Stimulated activated CD4-positive, alpha-beta T cell treated with anti-CD3 and anti-CD28 coated beads, TNF-alpha, amount 100 ng/mL, for 24 hours (primary cell): ENCODE measurements around the gene CIB1.
"Not testable (repeated sequence)": the region's sequence is repeated elsewhere in the genome, so short reads cannot be mapped to it uniquely, and the experiment has no call there.

ENCODE experiments used
- DNase-seq, 3 experiments: peaks; one replicate each; pipeline ENCODE4 v3.0.0-alpha.2; 2020; ENCODE audit warnings: low read depth in 3 of 3

CIB1 gene

DNA sequence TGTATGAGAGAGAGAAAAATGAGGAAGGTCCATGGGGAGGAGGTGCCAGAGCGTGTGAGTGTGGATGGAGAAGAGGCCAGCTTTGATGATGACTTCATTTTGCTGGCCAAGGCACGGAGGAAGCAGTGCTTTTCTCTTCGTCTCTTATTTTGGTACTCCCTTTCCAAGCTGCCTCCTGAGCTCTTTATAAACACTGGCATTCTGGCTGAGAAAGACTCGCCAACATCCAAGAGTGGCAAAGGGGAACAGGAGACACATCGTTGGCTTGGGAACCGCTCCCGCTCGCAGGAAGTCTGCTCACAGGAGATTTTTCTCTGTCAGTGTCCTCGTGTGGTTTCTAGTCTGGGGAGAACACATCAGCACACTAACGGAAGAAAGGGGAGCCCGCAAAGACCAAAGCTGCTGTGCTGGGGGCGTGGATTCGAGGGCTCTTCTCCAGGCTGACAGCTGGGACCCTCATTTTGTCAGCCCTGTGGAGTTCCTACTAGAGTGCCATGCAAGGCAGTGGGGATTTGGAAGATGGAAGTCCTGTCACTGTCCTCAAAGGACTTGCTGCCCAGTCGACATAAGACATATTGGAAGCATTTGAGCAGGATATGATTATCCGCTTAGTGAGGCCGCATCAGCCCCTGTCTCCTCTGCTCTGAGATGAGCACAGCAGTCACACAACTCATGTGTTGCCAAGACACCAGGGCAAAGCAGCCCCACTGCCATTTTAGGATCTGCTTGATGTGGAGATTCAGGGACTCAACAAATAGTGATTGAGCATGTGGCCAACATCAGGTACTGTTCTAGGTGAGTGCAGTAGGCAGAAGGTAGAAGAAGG is 40.6 kb downstream of the CIB1 start:
- no peak for DNase-seq

DNA sequence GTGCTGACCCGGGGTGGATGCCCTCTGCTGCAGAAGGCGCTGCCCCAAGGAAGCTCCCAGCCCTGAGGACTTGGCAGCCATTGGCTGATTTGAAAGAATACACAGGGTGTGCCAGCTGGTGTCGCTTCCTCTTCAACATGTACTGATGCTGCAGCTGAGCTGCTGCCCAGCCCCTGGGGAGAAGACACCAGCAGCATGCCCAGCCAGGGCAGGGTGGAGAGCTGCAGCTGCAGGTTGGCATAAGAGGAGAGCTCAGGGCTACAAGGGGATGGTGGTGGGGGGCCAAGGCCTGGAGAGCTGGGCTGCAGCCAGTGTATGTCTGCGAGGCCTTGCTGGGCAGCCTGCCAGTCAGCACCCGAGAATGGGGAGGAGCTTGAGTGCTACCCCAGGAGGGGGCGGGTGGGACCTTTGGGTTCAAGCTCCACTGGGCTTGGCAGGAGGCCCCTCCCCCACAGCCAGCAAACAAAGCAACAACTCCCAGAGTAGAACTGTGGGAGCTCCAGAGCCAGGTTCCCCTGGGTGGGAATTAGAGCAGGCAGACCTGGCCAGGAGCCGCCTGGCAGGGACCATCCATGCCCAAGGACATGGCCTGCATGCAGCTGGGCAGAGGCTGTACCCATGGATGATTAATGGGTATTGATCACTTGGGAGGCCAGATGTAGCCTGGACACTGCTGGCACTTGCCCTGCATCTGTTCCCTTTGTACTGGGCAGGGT is 41.8 kb downstream of the CIB1 start:
- DNase-seq: no peak

DNA sequence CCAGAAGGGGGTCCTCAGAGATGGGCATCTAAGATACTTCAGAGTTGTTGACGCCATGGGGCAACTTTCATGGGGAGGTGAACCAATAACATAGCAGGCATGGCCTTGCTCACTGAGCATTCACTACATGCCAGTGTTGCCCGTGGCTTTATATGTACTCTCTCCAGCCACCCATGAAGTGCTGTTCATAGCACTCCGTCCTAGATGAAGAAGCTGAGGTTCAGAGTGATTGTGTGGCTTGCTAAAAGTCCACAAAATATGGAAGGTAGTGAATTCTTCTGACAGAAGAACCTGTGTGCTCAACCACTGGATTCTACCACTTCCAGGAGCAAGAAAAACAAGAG is 42.4 kb downstream of the CIB1 start:
- DNase-seq: no peak

DNA sequence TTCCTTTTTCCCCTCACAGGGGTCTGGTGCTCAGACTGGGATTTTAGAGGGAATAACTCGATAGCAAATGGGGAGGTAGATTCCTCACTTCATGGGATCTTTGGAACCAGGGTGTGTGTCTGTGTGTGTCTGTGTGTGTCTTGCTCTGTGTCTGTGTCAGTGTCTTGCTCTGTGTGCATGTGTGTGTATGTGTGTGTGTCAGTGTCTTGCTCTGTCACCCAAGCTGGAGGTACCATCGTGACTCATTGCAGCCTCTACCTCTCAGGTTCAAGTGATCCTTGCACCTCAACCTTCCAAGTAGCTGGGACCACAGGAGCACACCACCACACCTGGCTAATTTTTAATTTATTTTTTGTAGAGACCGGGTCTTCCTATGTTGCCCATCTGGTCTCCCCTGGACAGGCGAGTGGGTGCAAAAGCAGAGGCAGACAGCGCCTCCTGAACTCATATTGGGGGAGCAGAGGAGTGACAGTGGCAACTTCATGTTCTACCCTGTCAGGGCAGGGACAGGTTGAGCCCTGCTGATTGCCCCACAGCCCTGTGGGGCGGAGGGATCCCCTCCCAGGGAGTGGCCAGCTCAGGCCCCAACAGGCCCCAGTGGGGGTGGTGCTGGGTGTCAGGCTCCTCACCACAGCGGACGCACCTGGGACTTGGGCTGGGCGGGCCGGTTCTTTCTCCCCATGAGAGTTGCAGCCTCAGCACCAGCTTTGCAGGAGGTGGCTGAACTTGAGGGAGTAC is 43.0 kb downstream of the CIB1 start:
- no peak for DNase-seq

DNA sequence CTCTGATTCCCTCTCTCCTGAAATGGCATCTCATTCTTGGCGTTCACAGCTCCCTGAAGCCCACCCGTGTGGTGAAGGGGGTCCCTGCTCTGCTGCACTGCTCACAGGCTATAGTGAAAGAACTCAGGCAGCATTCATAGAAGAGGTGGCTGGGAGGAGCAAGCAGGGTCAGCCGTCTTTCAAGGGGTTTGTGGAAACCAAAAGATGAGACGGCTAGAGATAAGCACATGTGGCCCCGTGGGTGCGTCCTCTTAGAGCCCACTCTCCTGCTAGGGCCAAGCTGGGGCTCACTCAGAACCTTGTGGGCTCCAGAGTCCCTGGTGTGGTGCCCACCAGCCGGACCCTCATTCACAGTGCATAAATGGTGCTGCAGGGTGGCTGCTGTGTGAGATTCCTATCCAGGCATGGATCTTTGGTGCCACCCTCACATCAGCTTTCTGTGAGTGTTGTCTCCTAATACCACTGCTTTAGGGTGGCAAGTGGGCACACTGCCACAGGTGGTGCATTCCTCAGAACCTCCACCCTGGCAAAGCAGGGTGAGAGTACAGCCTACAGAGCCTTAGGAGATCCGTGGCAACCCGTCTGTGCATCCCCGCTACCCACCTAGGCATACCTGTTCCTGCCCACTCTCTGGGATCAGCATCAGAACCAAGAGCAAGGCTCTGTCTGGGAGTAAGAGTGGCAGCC is 43.8 kb downstream of the CIB1 start:
- DNase-seq: no peak

DNA sequence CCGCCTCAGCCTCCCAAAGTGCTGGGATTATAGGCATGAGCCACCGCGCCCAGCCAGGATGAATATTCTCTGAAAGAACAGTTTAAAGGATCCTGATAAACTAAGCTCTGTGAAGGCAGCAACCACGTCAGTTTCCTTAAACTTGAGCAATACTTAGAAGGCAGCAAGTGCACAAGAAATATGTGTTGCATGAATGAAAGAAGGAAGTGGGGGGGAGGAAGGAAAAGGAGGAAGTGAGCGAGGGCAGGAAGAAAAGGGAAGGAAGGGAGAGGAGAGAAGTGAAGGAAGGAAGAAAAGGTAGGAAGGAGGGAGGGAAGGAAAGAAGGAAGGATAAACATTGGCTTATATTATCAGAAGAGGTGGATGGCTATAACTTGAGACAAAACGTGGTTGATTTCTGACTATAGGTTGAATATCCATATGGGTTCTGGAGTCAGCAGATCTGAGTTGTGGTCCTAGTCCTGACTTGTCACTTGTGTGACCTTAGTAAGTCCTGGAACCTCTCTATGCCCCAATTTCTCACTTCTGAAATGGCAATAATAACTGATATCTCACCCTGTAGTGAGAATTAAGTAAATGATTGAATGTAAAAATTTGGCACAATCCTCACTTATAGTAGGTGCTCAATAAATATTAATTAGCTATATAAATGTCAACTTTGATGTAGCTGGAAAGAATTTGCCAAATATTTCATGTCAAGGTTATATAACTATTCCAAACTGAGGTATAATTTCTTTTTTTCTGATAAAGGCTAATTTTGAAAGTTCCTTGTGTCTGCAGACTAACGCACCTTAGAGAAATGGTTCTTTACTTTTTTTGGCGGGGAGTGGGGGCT is 44.6 kb downstream of the CIB1 start:
- no peak for DNase-seq

DNA sequence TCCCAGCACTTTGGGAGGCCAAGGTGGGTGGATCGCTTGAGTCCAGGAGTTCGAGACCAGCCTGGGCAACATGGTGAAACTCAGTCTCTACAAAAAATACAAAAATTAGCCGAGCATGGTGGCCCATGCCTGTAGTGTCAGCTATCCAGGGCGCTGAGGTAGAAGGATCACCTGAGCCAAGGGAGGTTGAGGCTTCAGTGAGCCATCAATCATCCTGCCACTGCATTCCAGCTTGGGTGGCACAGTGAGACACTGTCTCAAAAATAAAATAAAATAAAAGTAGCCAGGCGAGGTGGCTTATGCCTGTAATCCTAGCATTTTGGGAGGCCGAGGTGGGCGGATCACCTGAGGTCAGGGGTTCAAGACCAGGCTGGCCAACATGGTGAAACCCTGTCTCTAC is 45.7 kb downstream of the CIB1 start:
- DNase-seq: not testable (repeated sequence)

DNA sequence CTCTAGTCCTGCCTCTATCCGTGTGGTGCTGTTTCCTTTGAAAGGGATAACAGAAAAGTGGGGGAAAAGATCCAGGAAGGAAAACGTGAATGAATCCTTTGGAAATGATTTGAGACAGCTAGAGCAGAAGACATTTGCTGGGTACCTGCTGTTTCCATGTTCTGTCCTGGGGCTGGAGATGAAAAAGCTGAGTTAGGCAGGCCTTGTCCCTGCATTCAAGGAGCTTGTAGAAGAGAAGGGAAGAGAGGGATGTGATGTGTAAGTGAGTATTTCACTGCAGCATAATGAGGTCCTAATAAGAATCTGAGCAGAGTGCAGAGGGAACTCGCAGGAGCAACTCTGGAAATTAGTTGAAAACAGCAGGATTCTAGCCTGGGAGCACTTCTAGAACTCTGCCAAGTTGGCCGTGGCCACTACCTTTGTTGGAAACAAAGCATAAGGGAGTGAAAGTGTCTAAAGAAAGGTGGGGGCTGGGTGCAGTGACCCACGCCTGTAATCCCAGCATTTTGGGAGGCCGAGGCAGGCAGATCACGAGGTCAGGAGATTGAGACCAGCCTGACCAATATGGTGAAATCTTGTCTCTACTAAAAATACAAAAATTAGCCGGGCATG is 46.4 kb downstream of the CIB1 start:
- DNase-seq: no peak

DNA sequence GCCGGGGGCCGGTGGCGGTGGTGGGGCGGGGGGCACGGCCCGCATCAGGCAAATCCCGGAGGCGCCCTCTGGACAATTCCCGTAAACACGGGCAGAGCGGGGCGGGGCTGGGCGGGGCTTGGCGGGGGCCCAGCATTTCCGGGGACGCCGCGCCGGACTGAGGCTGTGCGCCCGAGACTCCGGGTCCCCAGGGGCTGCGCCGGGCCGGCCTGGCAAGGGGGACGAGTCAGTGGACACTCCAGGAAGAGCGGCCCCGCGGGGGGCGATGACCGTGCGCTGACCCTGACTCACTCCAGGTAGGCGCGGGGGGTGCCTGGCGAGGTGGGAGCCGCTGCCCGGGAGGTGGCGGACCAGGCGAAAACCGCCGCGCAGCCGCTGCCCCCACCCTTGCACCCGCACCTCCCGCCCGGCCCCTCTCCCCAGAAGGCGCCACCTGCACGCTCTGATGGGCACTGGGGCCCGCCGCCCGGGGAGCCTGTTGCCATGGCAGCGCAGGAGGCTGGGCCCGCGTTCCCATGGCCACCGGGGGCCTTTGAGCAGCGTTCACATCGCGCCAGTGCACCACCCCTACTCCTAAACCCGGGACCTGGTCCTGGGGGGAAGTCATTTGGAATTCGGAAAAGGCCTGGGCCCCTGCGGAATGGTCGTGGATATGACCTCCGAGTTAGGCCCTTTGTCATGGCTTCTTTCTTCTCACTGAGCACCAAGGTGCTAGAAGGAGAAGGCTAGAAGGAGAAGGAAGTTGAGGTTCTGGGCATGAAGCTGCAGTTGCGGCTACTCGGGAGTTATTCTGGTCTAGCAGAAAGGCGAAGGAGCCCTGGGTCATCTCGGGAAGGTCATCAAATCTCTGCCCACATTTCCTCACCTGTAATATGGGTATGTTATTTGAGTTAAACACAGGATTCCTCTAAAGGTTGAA is 48.7 kb downstream of the CIB1 start:
- DNase-seq: peak in 1 of 3 experiments; percentile 54

DNA sequence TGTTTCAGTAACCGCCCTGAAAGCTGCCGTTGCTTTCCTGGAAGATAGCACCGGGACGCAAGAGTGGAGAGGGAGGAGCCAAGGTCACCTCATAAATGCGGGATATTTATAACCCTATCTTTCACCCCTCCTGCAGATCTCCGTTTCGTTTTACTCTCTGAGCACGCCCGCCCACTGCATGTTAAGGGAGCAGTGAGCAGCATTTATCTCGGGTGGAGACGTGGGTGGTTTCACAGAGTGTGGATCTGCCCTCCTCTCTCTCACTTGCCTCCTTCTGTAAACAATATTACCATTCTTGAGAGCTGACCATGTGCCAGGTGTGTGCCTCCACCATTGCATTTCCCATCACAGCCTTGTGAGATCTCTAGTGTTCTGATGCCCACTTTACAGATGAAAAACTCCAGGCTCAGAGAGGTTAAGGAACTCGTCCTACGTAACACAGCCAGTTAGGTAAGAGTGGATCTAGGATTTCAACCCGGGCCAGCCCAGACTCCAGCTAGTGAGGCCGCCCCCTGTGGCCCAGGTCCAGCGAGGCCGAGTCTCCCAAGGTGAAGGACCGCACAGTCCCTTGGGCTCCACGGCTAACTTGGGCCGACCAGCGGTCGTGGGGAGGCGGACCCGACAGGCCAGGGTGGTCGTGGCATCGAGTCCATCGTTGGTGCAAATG is 49.5 kb downstream of the CIB1 start:
- DNase-seq: peak in 1 of 3 experiments; percentile 21

DNA sequence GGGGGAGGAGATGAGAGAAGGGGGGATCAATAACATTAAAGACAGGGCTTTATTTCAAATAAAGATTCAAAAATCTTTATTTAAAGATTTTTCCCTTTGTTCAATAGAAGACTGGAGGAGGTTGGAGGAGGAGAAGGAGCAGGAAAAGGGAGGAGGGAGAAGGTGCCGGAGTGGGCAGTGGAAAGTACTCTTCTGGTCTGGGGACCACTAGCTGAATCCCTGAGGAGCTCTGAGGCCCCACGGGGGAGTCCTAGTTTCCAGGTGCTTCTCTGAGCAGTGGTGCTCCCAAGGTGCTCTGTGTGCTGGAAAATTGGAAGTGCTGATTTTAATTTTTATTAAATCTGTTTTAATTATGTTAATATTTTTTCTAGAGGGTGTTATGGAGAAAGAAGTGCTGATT is 52.0 kb downstream of the CIB1 start:
- no peak for DNase-seq
